Lower leg skin (tissue), 3 donors: Measurements from ENCODE around the gene AMIGO1.

Source experiments
- POLR2A ChIP-seq, 2 donors: fragments of 450-650 bp; IDR thresholded peaks; one replicate each; pipeline ENCODE4 v1.6.1; 2016 to 2017; ENCODE audit warnings: antibody characterized with exemption in 2 of 2, mild to moderate bottlenecking in 1 of 2, moderate library complexity in 1 of 2
- TF ChIP-seq, protein P1 (sequence below), 3 donors: fragments of 450-650 bp; IDR thresholded peaks; one replicate each; pipeline ENCODE4 v1.5.1; 2016; ENCODE audit warnings: antibody characterized with exemption in 3 of 3, mild to moderate bottlenecking in 3 of 3, moderate library complexity in 2 of 3

DNA sequence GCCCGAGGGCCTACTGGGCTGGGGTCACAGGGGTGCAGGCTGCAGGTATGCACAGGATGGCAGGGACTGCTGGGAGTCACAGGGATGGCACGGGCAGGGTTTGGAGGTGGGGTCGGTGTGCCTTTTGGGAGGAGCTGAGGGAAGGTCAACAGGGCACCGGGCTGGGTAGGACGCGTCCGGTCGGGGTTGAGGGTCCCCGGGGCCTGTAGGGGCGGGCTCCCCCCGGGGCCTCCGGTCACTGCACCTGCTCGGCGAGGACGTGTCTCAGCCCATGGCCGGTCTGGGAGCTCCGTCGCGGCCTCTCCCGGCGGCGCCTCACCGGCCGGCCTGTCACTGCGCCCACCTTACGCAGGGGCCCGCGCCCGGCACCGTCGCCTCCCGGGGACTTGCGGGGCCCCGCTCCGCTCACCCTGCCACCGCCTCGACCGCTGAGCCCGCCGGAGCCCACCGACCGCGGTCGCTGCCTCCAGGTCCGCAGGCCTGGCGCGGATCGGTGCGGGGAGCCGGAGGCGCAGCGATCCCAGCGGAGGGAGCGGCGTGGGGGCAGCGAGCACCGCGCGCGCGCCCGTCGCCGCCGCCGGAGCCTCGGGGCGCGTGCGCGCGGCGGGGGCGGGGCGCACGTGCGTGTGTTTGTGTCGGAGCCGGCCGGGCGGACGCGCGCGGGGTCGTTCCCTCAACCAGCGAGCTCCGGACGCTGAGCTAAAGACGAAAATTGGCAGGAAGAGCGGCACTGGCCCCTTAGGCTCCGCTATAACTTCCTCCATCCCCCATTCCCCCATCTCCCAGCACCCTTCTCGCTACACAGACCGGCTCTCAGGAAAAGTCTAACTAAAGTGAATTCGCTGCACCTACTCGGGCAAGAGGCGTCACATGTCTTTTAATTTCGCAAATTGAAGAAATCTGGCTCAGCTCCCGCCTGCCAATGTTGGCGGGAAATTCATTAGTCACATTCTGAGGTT is at the start of gene AMIGO1:
- TF ChIP-seq, protein P1, sequence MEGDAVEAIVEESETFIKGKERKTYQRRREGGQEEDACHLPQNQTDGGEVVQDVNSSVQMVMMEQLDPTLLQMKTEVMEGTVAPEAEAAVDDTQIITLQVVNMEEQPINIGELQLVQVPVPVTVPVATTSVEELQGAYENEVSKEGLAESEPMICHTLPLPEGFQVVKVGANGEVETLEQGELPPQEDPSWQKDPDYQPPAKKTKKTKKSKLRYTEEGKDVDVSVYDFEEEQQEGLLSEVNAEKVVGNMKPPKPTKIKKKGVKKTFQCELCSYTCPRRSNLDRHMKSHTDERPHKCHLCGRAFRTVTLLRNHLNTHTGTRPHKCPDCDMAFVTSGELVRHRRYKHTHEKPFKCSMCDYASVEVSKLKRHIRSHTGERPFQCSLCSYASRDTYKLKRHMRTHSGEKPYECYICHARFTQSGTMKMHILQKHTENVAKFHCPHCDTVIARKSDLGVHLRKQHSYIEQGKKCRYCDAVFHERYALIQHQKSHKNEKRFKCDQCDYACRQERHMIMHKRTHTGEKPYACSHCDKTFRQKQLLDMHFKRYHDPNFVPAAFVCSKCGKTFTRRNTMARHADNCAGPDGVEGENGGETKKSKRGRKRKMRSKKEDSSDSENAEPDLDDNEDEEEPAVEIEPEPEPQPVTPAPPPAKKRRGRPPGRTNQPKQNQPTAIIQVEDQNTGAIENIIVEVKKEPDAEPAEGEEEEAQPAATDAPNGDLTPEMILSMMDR (IDR thresholded peaks at IDR 0.05): no peak
- no peak for TF ChIP-seq POLR2A (IDR thresholded peaks at IDR 0.05)
